GM18873 (cell line): ENCODE measurements around the gene ZDHHC6.
"Not testable (repeated sequence)": the region's sequence is repeated elsewhere in the genome, so short reads cannot be mapped to it uniquely, and the experiment has no call there.

Experiments used
- ATAC-seq: cut with Tn5 transposase; IDR thresholded peaks from one replicate; pipeline ENCODE4 v1.9.1; 2021; ENCODE audit warnings: mild to moderate bottlenecking, moderate library complexity, moderate number of reproducible peaks; ENCODE audit not compliant: unreplicated experiment, low FRiP score

ZDHHC6 gene

GRCh38 chr10:112447620-112447928 is 860 bp upstream of the ZDHHC6 start:
- ATAC-seq, result no peak

- peak; percentile 35 for ATAC-seq
Observed at GRCh38 chr10:112446055-112446854, 459 bp downstream of the ZDHHC6 start.

GRCh38 chr10:112442063-112442462 is 4.7 kb downstream of the ZDHHC6 start:
- ATAC-seq, result no peak

GRCh38 chr10:112441520-112441919 is 5.2 kb downstream of the ZDHHC6 start:
- no peak for ATAC-seq

GRCh38 chr10:112438356-112438755 is 8.4 kb downstream of the ZDHHC6 start:
- no peak for ATAC-seq

GRCh38 chr10:112434988-112435619 is 11.6 kb downstream of the ZDHHC6 start:
- no peak for ATAC-seq

GRCh38 chr10:112433136-112433535 is 13.6 kb downstream of the ZDHHC6 start:
- no peak for ATAC-seq

- ATAC-seq, result no peak
Observed at GRCh38 chr10:112429654-112430230, 17.0 kb downstream of the ZDHHC6 start.

GRCh38 chr10:112429147-112429546 is 17.6 kb downstream of the ZDHHC6 start:
- no peak for ATAC-seq

- ATAC-seq, result no peak
Observed at GRCh38 chr10:112426111-112426510, 20.6 kb downstream of the ZDHHC6 start.

GRCh38 chr10:112424651-112425050 is 22.1 kb downstream of the ZDHHC6 start:
- no peak for ATAC-seq

GRCh38 chr10:112421731-112422130 is 25.0 kb downstream of the ZDHHC6 start:
- ATAC-seq, result no peak

GRCh38 chr10:112412696-112413095 is 34.0 kb downstream of the ZDHHC6 start:
- ATAC-seq, result no peak

GRCh38 chr10:112409755-112410154 is 37.0 kb downstream of the ZDHHC6 start:
- no peak for ATAC-seq

- no peak for ATAC-seq
Observed at GRCh38 chr10:112409299-112409698, 37.4 kb downstream of the ZDHHC6 start.

GRCh38 chr10:112407696-112408095 is 39.0 kb downstream of the ZDHHC6 start:
- no peak for ATAC-seq

- ATAC-seq, result not testable (repeated sequence)
Observed at GRCh38 chr10:112406806-112407205, 39.9 kb downstream of the ZDHHC6 start.

GRCh38 chr10:112404617-112405016 is 42.1 kb downstream of the ZDHHC6 start:
- ATAC-seq, result no peak

- ATAC-seq, result no peak
Observed at GRCh38 chr10:112402917-112403316, 43.8 kb downstream of the ZDHHC6 start.

GRCh38 chr10:112397592-112397991 is 49.1 kb downstream of the ZDHHC6 start:
- no peak for ATAC-seq

- ATAC-seq, result no peak
Observed at GRCh38 chr10:112395809-112396530, 50.7 kb downstream of the ZDHHC6 start.
